ENCODE results near the gene NEGR1.

DNA sequence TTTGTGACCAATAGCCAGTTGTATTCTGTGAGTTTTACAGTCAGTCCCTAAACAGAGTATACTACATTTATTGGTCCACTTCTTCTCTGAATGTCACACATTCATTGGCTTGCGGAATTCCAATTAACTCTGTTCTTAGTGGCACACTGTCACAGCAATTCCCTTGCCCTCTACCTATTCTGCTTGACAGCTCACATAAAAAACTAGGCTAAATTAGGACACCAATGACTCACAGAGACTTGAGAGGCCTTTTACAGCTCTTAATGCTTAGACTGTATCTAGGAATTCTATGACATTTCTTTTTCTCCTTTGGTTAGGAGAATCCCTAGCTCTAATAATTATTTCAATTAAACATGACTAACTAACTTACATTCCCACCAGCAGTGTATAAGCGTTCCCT, 104.1 kb downstream of the NEGR1 start:
- TF ChIP-seq, protein P1, sequence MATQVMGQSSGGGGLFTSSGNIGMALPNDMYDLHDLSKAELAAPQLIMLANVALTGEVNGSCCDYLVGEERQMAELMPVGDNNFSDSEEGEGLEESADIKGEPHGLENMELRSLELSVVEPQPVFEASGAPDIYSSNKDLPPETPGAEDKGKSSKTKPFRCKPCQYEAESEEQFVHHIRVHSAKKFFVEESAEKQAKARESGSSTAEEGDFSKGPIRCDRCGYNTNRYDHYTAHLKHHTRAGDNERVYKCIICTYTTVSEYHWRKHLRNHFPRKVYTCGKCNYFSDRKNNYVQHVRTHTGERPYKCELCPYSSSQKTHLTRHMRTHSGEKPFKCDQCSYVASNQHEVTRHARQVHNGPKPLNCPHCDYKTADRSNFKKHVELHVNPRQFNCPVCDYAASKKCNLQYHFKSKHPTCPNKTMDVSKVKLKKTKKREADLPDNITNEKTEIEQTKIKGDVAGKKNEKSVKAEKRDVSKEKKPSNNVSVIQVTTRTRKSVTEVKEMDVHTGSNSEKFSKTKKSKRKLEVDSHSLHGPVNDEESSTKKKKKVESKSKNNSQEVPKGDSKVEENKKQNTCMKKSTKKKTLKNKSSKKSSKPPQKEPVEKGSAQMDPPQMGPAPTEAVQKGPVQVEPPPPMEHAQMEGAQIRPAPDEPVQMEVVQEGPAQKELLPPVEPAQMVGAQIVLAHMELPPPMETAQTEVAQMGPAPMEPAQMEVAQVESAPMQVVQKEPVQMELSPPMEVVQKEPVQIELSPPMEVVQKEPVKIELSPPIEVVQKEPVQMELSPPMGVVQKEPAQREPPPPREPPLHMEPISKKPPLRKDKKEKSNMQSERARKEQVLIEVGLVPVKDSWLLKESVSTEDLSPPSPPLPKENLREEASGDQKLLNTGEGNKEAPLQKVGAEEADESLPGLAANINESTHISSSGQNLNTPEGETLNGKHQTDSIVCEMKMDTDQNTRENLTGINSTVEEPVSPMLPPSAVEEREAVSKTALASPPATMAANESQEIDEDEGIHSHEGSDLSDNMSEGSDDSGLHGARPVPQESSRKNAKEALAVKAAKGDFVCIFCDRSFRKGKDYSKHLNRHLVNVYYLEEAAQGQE (IDR thresholded peaks at IDR 0.05; ENCODE audit: unreplicated experiment): no peak
- TF ChIP-seq CTCF (conservative IDR thresholded peaks at IDR 0.05; ENCODE audit: low read depth in 2 of 2) (no peak), POLR2AphosphoS5 (IDR thresholded peaks at IDR 0.05; ENCODE audit: low read depth) (no peak), JUNB (IDR thresholded peaks at IDR 0.05; ENCODE audit: unreplicated experiment) (no peak), EZH2phosphoT487 (IDR thresholded peaks at IDR 0.05; ENCODE audit: unreplicated experiment) (no peak), EZH2 (IDR thresholded peaks at IDR 0.05; ENCODE audit: low read depth, unreplicated experiment) (no peak), CREB1 (CRISPR knock-in tag; IDR thresholded peaks at IDR 0.05; ENCODE audit: low read depth) (no peak), STAT1 (IDR thresholded peaks at IDR 0.05; ENCODE audit: unreplicated experiment) (no peak)

Data from GM23338 (cell line).